NCI-H2107 treated with DMSO at 0.1 percent for 48 hours (cell line): ENCODE results near the gene DAPK2.
"Not testable (repeated sequence)": the region's sequence is repeated elsewhere in the genome, so short reads cannot be mapped to it uniquely, and the experiment has no call there.

Source experiments
- DNase-seq: peaks from one replicate; lab custom pipeline; 2025; ENCODE audit not compliant: unreplicated experiment; lab: John Stamatoyannopoulos, UW

DAPK2 gene

DNA sequence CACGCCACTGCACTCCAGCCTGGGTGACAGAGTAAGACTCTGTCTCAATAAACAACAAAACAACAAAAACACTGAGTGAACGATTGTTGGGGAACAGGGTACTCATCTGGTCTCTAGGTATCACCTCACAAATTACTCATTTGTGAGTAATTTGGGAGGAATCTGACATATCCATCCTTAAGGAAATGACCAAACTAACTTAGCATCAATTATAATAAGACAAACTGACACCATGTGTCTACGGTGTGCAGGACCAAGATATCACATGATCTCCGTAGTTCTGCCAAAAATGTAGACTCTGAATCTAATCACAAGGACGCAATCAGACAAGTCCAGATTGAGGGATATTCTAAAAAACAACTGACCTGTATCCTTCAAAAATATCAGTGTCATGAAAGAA is 12.0 kb upstream of the DAPK2 start:
- DNase-seq = no peak

DNA sequence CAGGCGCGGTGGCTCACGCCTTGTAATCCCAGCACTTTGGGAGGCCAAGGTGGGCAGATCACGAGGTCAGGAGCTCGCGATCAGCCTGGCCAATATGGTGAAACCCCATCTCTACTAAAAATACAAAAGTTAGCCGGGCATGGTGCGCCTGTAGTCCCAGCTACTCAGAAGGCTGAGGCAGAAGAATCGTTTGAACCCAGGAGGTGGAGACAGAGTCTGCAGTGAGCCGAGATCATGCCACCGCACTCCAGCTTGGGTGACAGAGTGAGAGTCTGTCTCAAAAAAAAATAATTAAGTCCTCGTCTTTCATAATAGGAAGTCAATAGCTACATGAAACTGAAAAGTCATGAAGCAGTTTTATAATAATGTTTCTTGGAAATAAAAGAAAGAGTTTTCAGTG is 7.4 kb upstream of the DAPK2 start:
- not testable (repeated sequence) for DNase-seq

DNA sequence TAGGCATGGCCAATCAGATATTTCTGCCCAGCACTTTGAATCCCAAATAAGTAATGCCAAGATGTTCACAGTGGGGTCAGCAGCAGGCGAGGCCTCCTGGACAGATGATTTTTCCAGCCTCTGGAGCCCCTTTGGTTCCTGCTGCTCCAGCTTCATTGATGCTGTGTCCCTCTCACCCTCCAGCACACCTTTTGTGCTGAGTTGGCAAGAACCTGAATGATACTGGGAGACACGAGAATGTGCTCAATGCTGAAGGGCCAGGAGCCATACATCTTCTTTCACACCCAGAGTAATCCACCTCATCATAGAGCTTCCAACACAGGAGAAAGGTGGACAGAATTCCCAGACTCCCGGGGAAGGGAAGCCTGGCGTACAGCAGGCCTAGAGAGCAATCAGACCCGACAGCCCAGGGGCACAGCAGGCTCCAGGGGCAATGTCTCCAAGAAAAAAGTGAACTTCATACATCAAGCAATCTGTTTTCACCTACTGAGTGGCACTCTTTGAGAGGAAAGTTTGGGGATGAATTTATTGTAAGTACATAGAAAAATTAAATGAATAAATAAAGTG is 6.7 kb upstream of the DAPK2 start:
- DNase-seq = no peak

DNA sequence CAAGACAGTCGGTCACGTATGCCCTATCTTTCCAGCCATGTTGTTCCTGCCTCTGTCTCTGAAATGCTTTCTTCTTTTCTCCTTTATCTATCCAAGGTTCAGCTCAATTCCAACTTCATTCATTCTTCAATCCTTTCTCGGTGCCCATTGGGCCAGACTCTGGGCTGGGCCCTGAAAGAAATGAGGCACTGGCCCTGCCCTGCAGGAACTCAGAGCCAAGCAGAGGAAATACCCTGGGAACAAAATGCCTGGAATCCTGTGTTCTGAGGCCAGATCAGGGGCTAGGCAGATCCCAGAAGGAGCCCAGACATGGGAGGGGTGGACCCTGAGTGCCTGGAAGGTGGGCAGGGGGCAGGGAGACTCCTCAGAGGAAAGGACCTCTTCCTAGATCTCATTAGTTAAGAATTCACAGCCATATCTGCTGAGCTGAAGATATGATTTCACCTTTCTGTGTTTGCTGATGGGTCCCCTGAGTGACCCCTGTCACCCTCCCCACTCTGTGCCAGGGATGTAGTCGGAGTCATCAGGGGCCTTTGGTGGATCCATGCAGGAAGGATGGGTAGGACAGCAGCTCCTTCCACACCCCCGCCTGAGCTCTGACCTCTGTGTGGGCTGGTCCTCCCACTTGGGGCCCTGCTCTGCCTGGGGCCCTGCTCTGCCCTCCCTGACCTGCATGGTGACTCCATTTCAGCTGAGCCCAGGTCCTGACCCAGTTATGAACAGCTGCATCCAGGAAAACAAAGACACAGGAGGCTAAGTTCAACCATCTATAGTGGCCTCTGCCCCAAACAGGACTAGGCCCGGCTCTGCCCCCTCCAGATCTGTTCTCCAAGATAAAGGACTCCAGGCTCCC is 5.3 kb upstream of the DAPK2 start:
- no peak for DNase-seq

DNA sequence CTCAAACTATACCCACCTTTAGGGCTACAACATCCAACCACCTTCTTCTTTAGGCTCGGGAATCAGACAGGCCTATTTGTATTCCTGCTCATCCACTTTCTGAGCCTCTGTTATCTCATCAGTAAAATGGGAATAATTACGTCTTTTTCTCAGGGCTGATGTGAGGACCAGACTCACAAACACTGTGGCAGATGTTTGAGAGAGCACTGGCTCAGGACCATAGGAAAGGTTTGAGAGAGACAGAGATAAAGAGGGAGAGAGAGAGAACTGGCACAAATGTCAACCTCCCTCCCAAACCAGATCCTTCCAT is 4.8 kb upstream of the DAPK2 start:
- no peak for DNase-seq

DNA sequence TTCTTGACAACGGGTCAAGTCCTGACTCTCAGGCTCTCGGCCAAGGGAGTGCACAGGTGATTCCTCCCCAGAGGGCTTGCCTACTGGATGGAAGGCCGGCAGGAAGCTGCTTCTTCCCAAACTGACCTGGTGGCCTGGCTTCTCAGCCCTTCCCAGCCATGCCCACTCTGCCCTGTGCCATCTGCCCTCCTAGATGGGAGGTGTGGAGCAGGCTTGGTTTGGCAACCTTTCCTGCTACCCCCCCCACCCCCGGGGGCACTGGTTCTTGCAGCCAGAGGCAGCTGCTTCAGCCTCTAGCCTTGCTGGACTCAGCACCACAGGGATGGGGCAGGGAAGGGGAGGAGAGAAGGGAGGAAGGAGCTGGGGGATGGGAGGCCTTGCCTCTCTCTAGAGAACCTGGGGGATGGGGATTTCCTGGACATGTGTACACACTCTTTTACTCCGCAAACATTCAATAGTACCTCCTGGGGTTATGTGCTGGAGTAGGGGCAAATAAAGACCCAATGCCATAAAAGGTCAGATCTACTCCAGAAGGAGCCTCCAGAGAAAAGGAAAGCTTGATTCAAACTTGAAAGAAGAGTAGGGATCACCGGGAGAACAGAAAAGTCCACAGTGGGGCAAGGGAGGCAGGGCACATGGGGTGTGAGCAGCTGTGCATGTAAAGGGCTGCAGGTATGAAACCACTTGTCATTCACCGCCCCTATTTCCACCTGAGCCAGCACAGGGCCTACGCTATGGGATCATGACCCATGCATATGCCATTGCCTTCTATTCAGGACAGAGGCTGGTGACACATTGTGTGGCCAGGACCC is 4.2 kb upstream of the DAPK2 start:
- DNase-seq = no peak

DNA sequence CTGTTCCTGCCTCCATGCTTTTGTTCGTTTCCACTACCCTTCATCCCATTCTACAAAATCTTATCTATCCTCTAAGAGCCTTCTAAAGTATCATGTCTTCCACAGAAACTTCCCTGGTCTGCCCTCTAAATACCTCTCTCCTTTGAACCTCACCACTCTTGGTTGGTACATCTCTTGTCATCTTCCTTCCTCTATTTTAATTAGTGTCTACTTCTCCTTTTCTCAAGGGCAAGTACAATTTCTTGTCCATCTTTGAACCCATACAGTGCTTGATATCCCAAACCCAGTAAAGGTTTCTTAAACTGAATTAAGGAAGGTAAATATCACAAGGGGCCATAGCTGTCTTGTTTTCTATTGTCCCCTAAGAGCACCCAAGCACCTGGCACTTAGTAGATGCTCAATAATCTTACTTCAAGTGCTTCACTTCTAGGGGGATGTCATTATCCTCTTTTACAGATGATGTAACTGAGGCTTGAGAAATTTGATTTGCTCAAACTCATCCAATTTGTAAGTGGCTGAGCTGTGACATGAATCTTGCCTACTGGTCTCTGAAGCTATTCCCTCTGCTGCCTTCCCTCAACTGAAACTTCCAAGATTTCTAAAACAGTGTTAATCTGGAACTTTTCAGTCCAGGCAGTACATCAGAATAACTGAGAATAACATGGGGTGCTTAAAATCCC is 2.6 kb upstream of the DAPK2 start:
- DNase-seq = no peak

DNA sequence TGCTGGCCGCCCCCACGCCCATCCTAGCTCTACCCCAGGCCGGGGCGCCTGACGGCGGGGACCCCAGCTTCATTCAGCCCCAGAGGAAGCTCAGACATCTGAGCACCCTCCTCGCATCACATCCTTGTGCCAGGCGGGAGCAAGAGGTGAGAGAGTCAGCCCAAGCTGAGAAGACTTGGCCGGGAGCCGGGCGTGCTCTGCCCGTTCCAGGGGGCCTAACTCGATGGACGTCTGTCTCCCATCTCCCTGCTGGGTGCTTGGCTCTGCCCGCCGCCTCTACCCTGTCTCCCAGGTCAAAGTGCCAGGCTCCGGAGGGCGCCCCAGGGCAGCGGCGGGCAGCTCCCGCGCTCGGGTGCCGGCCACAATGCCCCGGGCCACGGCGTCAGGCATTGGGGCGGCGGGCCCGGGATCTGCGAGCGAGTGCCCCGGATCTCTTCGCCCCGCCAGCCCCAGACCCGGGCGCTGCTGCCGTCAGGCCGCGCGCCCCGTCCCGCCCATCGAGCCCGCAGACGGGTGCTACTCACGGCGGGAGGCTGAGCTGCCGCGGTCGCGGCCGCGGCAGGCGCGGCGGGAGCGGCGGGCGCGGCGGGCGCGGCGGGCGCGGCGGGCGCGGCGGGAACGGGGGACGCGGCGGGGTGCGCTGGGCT is 388 bp downstream of the DAPK2 start:
- no peak for DNase-seq

DNA sequence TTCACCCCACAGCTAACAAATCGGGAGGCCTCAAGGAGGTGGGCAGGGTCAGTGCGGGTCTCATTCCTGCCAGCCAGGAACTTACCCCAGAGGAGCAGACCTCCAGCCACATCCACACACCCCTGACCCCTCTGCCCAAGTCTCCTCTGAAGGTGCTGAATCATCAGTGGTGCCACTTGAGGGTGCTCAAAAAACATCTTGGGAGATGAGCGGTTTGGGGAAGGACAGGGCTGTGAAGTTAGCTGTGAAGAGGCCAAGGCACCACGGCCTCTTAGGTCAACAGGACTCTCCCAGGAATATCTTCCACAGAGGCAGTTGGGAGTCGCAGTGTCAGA is 1.2 kb downstream of the DAPK2 start:
- no peak for DNase-seq

DNA sequence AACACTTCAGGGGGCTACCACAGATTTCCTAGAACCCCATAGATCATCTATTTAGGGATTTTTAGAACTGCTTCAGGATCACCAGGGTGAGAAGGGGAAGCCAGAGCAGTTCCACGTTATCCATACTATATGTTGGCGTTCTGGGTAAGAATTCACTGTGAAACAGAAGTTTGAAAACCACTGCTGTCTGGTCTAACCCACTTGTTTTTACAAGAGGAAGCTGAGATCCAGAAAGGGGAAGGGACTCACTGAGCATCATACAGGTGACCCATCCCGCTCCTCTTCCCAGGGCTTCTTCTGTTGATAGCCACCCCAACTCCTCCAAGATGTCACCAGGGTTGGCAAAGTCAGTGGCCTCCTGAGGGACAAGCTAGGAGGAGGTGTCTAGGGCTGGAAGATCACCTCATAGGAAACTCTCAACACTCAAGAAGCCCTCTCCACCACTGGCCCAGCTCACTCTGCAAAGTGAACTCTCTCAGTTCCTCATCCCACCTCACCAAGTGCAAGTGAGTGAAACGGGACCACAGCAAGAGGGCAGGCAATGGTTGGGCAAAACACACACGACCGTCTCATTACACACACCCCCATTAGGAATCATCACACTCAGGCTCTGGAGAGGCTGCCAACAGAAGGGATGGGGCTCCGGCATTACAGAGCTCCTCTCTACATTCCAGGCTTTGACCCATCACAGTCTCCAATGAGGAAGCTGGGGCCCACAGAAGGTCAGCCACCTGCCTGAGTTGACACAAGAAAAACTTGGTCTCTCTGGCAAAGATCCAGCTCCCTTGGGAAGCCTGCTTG is 1.8 kb downstream of the DAPK2 start:
- DNase-seq = no peak

DNA sequence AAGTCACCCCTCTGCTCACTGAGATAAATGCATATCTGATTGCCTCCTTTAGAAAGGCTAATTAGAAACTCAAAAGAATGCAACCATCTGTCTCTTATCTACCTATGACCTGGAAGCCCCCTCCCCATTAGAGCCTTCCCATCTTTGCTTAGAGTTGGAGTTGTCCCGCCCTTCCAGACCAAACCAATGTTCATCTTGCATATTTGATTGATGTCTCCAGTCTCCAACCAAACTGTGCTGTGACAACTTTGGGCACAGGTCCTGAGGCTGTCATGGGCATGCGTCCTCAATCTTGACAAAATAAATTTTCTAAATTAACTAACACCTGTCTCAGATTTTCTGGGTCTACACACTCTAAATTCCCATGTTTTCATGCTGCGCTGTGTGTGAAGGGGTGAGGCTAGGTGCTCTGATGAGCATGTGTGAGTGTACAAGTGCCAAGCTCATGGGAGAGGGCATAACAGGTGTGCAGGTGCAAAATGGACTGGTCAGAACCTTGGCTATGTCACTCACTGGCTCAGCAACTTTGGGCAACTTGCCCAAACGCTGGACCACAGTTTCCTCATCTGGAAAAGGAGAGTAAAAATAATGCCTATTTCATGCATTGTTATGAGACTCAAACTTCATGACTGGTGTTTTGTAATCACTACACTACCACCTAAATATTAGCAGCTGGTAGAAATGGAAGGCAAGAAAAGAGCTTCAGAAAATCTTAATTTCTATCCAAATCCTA is 7.2 kb downstream of the DAPK2 start:
- DNase-seq = no peak

DNA sequence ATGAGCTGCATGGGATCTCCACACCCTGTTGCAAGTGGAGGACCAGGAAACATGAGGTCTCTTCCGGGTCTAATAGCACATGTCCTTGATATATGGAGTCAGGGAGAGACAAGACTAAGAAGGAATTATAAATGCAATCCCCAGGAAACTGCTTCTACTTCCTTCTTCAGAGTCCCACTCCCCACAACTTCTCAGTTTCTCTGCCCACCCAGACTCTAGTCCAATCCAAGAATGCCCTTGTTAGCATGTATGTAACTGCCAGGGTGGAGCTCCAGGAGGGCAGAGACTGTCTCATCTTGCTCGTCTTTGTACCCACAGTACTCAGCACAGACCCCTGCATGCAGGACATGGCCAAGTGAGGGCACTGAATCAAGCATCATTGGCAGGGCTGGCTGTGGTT is 8.3 kb downstream of the DAPK2 start:
- DNase-seq = no peak

DNA sequence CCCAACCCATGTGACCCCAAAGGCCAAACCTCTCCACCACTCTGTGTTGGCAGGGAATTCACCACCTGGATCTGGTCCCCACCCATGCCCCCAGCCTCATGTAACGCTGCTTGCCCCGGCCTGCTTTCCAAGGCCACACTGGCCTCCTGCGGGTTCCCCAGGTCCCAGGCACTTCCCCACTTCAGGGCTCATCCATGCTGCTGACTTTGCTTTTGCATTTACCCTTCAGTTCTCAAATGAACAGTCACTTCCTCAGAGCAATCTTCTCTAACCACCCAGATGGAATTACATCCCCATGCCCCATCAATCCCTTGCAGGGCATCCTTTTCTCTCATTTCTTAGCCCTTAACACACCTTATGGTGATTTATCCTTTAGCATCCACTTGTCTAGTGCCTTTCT is 9.2 kb downstream of the DAPK2 start:
- no peak for DNase-seq

DNA sequence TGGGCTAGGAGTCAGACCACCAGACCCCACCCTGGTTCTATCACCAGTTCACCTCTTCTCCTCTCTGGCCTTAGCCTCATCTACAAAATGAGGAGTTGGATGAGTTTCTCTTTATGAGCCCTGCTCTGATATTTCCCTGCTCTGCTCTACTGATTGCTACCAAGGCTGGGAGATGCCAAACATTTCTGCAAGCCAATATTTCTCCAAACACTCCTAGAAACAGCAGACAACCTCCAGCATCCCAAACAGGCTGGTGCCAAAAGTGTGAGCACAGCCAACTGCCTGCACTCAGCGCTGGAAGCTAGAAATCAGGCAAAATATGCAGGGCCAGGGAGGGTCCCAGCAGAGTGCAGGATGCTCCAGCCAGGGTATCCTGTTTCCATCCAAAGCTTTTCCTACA is 10.8 kb downstream of the DAPK2 start:
- no peak for DNase-seq

DNA sequence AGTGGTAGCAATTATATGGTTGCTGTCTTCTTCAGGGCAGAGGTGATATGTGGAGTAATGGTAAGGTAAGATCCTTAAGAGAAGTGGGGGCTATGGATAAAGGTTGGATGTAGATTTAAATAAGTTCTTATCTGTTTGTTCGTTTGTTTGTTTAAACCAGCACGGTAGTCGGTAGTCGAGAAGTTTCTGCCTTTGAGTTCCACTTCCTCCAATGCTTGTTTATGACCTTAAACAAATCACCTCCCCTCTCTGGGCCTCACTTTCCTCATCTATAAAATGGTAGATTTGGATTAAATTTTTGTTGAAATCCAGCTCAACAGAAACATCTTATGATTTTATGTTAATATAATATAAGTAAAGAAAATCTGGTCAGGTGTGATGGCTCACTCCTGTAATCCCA is 11.8 kb downstream of the DAPK2 start:
- no peak for DNase-seq

DNA sequence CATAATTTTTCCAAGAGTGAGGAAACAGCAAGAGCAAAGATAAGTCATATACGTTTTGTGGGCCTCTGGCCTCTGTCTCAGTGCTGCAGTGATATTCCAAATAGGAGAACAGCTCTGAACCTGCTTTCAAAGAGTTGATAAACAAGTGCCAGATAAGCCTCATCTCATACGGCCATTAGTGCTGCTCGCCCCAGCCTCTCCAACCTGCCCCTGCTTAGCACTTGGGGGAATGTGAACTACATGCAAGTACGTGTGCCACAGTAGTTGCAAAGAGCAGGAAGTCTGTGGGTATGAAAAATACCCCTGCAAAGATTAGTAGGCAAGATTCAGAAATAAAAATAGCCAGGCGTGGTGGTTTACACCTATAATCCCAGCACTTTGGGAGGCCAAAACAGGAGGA is 14.0 kb downstream of the DAPK2 start:
- DNase-seq = no peak

DNA sequence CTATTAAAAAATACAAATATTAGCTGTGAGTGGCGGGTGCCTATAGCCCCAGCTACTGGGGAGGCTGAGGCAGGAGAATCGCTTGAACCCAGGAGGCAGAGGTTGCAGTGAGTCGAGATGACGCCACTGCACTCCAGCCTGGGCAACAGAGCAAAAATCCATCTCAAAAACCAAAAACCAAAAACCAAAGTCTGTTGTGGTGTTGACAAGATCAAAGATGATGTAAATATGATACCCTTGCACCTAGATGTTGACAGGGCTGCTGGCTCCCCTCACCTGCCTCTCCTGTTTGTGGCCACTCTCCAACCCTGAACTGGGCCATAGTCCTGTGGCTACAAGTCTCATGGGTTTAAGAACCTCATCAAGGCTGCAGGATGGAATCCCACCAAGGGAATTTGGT is 16.2 kb downstream of the DAPK2 start:
- no peak for DNase-seq

DNA sequence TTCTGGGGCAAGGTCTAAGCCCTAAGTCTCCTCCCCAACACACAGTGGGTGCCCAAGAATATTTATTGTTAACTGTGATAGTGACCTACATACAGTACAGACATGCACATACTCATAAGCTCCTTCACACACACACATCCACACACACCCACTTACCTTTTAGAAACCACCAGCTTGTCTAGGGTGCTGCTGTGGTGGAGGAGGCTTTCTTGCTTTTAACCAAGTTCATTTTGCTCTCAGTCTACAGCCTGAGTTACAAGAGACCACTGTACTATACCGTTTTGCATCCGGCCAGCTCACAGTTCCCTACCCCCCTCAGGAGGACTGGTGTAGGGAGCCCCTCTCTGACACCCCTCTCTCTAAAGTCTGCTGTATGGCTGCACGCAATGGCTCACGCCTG is 16.7 kb downstream of the DAPK2 start:
- DNase-seq = no peak

DNA sequence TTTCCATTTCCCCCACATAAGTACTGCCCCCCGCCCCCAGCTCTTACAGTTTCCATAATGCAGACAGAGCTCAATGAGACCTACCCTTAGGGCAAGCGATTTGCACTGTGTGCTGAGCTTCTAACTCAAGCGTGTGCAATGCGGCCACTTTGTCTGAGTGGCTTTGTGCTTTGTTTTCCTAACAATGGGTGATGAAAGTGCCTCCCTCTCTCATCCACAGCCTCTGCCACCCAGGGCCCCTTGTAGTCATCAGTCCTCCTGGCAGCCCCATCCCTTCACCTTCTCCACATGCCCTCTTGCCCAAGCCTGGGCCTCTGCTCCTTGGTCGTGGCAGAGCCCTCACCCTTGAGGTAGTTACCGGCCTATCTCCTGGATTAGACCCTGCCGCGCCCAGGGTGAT is 17.2 kb downstream of the DAPK2 start:
- no peak for DNase-seq

DNA sequence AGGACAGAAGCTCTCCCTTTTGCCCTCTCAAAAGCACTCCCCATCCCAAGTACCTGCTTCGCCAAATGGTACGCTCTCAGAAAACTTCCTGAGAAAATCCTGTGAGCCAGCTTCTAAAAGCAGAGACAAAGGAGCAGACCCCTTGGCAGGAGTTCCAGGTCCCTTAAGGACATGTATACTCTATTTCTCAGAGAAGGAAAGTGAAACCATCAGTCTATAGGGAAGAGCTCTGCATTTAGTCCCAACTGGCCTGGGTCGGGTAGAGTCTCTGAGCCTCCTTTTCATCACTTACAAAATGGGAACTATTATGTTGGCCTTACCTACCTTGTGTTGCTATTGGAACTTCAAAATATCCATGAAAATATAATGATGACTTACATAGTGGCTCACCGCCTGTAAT is 19.7 kb downstream of the DAPK2 start:
- no peak for DNase-seq
